HG02884 (cell line): Measurements from ENCODE around the gene SHBG.
A peak's percentile ranks its signal among the peaks of the same experiment; 100 is the strongest.
"Not testable (repeated sequence)": the region's sequence is repeated elsewhere in the genome, so short reads cannot be mapped to it uniquely, and the experiment has no call there.

Experiments
- ATAC-seq: cut with Tn5 transposase; IDR thresholded peaks from one replicate; pipeline ENCODE4 v1.9.1; 2021; ENCODE audit warnings: mild to moderate bottlenecking, moderate library complexity; ENCODE audit not compliant: unreplicated experiment

Gene SHBG, protein sequence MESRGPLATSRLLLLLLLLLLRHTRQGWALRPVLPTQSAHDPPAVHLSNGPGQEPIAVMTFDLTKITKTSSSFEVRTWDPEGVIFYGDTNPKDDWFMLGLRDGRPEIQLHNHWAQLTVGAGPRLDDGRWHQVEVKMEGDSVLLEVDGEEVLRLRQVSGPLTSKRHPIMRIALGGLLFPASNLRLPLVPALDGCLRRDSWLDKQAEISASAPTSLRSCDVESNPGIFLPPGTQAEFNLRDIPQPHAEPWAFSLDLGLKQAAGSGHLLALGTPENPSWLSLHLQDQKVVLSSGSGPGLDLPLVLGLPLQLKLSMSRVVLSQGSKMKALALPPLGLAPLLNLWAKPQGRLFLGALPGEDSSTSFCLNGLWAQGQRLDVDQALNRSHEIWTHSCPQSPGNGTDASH

GRCh38 chr17:7629939-7630571 lies at the start of gene SHBG:
SHBG (plus strand) TSS chr17:7630135; CDS start chr17:7630173, 38 bp downstream.
- no peak for ATAC-seq

GRCh38 chr17:7580604-7581575 lies 49.0 kb upstream of the SHBG start:
- ATAC-seq, result no peak

DNA sequence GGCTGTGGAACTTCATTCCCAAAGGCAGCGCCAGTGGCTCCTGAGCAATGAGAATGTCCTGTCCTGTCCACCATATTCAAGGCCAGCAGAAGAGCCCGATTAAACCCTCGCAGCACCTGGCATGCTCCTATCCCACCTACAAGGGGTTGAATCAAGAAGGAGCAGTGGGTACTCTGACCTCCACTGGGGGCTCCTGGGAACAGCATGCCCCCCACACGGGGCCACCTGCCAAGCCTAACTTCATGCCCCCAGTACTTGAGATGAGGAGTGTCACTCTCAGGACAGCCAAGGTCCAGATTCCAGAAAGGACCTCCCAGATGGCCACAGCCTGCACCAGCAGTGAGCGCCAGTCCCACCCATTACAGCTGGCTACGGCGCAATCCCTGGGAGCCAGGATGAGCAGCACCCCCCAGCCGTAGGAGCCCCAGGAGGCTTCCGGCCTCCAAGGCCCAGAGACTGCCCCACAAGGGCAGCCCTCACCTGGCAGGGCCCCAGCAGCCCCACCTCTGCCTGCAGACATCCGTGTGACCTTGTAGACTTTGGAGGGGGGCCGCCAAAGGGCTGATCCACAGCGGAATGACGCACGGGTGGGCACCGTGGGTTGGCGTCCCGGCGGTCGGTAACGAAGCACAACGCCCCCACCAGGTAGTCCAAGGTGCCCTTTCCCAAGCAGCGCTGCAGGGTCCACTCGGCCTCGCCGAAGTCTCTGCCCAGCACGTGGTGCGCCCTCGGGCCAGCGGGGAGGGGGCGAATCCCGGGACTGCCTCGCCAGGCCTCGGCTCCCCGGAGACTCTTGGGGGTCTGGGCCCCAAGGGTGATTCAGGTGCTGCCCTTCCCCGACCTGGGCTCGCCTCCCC lies 47.3 kb upstream of the SHBG start:
- ATAC-seq, result no peak

DNA sequence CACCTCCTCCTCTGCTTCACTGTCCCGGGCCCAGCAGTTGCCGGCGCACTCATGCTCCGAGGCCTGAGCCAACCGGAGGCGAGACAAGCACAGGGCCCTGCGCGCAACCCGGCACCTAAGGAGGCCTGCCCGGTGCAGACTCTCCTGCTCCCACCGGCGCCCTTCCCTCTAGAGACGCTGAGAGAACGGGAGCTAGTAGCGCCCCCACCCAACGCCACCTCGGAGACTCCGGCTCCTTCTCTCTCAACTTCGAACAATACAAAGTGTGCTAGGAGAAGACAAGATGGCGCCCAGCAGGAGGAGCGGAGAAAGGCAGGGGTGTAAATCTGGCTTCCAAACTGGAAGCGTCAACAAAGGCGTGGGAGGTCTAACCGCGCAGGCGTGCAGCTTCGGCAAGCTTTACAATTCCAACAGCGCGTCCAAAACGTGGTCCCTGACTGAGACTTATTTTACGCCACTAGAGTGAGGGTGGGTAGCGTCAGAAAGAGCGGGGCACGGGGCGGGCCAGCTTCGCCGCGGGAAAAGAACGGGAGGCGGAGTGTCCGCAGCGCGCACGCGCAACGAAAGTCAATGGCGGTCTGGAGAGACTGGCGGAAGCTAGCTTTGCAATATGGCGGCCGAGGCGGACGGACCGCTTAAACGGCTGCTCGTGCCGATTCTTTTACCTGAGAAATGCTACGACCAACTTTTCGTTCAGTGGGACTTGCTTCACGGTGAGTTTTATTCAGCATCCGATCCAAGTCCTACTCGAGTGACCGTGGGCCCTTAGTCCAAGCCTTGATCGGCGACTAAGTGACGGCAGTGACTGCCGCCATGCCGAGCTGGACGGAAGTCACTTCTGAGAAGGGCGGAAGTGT lies 46.5 kb upstream of the SHBG start, which contains the start of gene MPDU1:
TSS of gene MPDU1 (plus strand) at position 600 of the 857 bp plus-strand sequence. CDS start at position 611, 11 bp downstream.
- ATAC-seq, result peak; percentile 49

DNA sequence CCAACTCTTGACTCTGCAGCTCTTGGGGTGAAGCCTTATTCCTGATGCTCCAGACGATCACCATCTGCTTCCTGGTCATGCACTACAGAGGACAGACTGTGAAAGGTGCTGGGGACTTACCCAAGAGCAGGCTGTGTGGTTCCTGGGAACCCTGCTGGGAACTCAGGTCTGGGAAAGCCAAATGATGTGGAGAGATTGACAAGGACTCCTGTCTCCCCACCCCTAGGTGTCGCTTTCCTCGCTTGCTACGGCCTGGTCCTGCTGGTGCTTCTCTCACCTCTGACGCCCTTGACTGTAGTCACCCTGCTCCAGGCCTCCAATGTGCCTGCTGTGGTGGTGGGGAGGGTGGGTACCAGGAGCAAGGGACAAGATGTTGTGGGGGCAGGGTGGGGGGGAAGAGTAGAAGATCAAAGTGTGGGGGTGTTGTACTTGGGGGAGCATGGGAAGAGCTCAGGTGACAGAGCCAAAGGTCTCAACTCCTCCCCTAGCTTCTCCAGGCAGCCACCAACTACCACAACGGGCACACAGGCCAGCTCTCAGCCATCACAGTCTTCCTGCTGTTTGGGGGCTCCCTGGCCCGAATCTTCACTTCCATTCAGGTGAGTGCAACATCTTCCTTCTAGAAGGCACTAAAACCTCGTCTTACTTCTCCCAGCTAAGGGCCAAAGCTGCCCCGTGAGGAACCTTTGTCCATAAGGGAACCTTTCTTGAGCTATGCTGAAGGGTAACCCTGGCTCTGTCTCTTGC lies 43.1 kb upstream of the SHBG start:
- no peak for ATAC-seq

- no peak for ATAC-seq
Measured at GRCh38 chr17:7587420-7588151, 42.3 kb upstream of the SHBG start.

- ATAC-seq, result no peak
Measured at GRCh38 chr17:7588553-7589203, 41.3 kb upstream of the SHBG start.

DNA sequence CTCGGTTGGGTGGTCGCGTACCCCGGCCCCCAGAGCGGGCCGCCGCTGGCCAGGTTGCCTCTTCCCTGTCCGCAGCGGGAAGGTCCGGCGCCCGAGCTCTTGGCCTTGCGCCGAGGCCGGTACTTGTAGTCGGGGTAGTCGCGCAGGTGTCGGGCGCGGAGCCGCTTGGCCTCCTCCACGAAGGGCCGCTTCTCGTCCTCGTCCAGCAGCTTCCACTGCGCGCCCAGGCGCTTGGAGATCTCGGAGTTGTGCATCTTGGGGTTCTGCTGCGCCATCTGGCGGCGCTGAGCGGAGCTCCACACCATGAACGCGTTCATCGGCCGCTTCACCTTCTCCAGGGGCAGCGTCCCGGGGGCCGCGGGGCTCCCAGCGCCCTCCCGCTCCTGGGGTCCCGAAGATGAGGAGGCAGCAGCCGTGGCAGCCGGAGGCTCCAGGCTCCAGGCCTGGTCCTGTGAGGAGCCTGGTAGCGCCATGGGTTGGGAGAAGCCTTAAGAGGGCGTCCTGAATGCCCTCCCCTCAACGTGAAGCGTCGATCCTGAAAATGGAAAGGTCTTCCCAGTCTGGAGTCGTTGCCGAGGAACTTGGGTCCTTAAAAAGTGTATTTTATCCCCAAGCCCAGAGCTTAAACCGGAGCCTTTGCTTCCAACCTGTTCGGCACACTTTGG lies 40.6 kb upstream of the SHBG start:
- no peak for ATAC-seq

GRCh38 chr17:7589891-7590691 lies 39.8 kb upstream of the SHBG start, which contains the start of gene SOX15:
SOX15 (minus strand) TSS chr17:7590094; CDS start chr17:7589676, 418 bp downstream.
- ATAC-seq, result no peak

DNA sequence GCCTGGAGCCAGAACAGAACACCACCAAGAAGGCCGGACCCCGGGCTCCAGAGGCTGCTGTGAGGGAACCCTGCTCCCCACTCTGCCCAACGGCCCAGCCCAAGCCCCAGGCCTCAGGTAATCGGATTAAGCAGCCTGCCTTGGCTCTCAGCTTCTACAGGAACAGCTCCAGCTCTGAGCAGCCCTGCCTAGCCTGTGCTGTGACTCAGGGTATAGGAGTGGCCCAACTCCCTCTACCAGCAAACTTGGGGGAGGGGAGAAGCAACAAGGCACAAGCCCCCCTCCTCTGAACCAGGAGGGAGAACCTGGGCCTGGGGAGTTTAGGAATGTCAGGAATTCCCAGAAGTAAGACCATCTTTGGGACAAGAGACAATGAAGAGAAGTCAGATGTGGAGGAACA lies 39.2 kb upstream of the SHBG start:
- ATAC-seq, result no peak

DNA sequence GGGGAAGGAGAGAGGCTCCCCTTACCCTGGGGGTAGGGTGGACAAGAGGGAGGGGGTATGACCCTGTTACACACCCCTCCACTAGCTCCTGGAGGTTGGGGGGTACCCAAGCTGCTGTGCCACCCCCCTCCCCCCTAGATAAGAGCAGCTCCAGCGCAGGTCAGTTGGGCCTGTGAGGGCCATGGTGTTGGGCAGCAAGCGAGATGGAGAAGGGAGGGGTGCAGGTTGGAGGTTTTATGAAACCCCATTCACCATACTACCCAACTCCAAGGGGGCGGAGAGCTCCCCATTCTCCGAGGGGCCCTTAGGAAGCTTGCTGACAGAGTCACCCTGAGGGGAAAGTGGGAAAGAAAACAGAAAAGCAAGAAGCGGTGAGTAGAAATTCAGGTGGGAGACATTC lies 38.3 kb upstream of the SHBG start:
- ATAC-seq, result no peak

DNA sequence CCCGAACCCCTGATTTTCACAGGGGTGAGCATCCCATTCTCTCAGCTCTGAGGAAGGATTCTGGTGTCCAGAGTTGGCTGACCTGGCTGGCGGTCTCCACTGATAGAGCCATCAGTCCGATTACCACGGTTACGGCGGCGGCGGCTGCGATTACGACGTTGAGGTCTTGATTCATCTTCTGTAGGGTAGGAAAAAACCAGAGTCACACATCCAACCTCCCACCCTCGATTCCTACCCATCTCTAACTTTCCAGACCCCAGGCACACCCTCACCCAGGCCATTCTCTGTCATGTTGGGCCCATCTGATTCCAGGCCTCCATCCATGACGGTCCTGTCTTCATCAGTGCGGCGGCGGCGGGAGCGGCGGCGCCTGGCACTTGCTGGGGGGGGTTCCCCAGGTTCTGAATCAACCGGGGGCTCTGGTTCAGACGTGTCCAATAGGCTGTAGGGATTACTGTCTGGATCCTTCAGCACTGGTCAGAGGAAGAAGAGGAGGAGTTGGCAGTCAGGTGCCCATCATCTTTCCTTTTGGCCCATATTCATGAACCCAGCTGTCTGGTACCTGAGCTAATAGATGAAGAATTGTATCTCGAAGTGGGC lies 37.4 kb upstream of the SHBG start:
- no peak for ATAC-seq

- ATAC-seq, result no peak
Measured at GRCh38 chr17:7593296-7593695, 36.6 kb upstream of the SHBG start.

GRCh38 chr17:7597561-7597960 lies 32.4 kb upstream of the SHBG start:
- not testable (repeated sequence) for ATAC-seq

DNA sequence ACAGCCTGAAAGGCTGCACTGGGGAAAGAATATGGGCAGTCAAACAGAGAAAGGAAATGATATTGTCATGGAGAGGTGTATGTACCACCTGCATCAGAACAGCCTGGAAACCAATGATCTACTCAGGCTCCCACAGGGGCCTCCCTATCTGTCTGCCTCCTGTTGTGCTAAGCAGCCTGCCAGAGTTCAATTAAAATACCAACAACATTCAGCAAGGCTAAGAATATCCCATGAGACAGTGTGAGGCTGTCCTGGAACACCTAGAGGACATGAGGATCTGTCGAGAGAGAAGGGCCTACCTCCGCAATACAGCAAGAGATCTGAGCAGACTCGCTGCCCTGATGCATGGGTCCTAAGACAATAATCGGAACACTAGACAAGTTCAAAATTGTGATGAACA lies 23.7 kb upstream of the SHBG start:
- ATAC-seq, result no peak

DNA sequence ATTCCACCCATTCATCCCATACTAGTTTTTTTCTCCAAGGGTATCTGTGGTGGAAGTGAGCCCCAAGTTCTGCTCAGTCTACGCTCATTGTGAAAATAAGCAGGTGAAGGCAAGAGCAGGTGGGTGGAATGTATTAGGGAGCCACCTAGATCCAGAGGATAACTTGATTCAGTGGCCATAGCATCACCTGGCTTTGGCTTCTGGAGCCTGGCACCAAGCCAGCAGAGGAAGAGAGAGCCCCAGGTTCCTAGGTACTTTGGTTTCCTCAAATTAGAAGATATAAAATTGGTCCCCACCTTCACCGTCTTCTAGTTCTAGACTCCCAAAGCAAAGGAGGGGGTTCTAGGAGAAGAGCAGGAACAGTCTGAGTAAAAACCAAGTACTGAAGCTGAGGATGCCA lies 19.3 kb upstream of the SHBG start:
- ATAC-seq, result no peak
